ENCODE data around the gene NRGN.

- TF ChIP-seq REST (IDR thresholded peaks at IDR 0.05; ENCODE audit: insufficient read depth in 1 of 2, low read depth in 2 of 2, low read length in 2 of 2): no peak
- TF ChIP-seq FOXP2 (optimal IDR thresholded peaks at IDR 0.05; ENCODE audit: borderline replicate concordance, extremely low read depth, extremely low read length, insufficient read depth): no peak
- no peak for TF ChIP-seq SIN3A (IDR thresholded peaks at IDR 0.05; ENCODE audit: borderline replicate concordance, insufficient read depth, low read length)
- no peak for TF ChIP-seq TAF1 (IDR thresholded peaks at IDR 0.05; ENCODE audit: borderline replicate concordance, insufficient read depth, low read length)
These were observed 44.3 kb downstream of the NRGN start for GRCh38 chr11:124784051-124784450.
